Activated T-cell treated with anti-CD3 and anti-CD28 coated beads for 1 hour (primary cell): Measurements from ENCODE around the gene SUFU.
"Not testable (repeated sequence)": the region's sequence is repeated elsewhere in the genome, so short reads cannot be mapped to it uniquely, and the experiment has no call there.

Experiments used
- DNase-seq: peaks from one replicate; pipeline ENCODE4 v3.0.0-alpha.2; 2020; ENCODE audit warnings: low read depth

SUFU gene

DNA sequence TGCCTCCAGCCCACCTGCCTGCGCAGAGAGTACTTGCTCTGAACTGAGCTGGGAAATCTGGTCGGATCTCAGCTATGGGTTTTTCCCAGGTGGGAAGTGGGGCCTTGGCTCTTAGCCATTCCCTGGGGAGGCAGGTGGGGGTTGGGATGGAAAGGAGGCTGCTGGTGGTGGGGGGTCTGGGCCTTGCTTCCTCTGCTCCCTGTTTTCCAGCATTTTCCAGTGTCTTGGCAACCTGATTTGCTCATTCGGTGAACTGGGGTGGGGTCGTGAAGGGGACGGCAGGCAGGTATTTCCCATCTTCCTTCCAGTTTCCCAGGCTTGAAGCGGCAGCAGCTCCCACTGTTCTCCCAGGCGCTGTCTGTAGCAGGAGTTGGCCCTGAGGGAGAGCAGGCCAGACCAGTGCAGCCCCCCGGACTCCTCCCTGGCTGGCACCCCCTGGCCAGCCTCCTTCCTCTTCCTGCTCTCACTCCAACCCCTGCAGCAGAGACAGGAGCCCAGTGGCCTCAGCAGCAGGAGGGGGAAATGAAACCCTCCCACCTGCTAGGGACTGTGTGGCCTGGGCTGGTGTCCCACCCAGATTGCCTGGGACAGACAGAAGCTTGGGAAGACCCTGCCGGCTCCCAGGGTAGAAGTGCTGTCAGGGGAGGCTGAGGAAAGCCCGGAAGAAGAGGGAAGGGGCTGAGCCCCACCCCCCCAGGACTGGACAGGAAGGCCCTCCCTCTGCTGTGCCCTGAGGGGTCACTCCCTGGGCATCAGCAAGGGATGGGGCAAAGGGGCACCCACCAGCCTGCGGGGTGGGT is 147.1 kb downstream of the SUFU start:
- no peak for DNase-seq

GRCh38 chr10:102651455-102652169 is 147.8 kb downstream of the SUFU start:
- no peak for DNase-seq

GRCh38 chr10:102652170-102652916 is 148.6 kb downstream of the SUFU start:
- DNase-seq, result no peak

GRCh38 chr10:102653060-102653459 is 149.3 kb downstream of the SUFU start:
- DNase-seq, result no peak

GRCh38 chr10:102654566-102654965 is 150.8 kb downstream of the SUFU start:
- no peak for DNase-seq

DNA sequence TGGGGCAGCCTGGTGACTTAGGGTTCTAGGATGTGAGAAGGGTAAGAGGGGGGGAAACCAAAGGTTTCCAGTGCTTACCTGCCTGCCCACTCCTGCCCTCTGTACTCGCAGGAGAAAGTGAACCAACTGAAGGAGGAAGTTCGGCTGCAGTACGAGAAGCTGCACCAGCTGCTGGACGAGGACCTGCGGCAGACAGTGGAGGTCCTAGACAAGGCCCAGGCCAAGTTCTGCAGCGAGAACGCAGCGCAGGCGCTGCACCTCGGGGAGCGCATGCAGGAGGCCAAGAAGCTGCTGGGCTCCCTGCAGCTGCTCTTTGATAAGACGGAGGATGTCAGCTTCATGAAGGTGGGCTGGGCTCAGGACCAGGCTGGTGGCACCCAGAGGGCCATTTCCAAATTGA is 151.2 kb downstream of the SUFU start:
- no peak for DNase-seq

DNA sequence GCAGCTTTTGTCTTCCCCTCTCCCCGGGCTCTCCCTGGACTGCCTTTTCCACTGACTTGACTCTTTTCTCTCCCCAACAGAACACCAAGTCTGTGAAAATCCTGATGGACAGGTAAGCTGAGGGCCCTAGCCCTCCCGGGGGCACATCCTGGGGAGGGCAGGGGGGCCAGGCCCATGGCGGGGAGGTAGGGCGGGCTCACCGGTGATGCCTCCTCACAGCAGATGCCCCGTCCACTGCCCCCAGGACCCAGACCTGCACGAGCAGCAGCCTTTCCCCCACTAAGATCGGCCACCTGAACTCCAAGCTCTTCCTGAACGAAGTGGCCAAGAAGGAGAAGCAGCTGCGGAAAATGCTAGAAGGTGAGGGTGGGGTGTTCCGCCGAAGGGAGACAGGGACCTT is 152.3 kb downstream of the SUFU start:
- no peak for DNase-seq

- DNase-seq, result no peak
Observed at GRCh38 chr10:102656791-102657371, 153.1 kb downstream of the SUFU start.

DNA sequence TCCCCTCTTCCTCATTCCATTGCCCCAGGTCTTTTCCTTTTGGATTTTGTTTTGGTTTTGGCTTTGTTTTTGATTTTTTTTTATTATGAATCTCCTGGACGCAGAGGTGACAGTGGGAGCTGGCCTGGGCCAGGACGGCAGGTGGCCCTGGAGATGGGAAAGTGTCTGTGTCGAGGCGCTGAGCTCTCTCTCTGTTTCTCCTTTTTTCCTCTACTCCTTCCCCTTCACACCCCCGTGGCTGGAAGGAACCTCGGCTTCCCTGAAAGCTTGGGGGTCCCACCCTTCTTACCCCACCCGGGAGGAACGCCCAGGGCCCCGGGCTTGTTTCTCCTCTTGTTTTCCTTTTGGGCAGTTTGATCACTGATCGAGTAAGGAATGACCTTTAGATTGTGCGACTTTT is 153.7 kb downstream of the SUFU start:
- DNase-seq, result no peak

DNA sequence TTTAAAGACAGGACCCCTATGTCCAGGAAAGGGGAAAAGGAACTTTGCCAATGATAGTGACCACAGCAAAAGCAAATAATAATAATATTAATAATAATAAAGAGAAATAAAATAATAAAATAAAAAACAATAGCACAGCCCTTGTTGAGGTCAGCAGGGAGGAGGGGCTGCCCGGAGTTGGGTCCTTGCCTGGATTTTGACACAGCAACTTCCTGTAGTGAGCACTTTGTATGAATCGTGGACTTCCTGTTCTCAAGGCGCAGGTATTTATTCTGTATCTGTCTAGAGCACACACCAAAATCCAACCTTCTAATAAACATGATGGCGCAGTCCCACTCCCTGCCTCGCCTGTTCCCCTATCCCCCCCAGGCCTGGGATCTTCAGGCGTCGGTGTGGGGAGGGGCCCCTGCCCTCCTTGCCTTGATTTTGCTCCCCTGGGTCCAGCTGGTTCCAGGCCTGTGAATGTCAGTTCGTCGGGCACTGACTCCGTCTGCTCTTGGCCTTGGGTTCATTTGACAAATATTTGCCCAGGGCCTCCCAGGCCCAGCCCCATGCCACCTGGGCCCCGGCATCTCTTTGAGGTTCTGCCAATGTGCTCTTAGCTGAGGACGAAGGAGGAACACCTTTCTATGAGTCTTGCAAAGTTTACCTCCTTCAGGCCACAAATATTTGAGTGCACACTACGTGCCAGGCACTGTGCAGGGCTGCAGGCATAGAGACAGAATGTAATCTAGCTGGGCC is 154.4 kb downstream of the SUFU start:
- DNase-seq, result no peak

DNA sequence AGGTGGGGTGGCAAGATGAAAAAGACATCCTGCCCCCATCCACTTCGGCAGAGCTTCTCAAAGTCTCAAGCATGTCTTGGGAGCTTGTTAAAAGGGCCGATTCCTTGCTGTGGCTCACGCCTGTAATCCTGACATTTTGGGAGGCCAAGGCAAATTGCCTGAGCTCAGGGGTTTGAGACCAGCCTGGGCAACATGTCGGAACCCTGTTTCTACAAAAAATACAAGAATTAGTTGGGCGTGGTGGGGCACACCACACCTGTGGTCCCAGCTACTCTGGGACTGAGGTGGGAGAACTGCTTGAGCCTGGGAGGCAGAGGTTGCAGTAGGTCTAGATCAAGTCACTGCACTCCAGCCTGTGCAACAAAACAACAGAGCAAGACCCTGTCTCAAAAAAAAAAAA is 155.0 kb downstream of the SUFU start:
- no peak for DNase-seq

DNA sequence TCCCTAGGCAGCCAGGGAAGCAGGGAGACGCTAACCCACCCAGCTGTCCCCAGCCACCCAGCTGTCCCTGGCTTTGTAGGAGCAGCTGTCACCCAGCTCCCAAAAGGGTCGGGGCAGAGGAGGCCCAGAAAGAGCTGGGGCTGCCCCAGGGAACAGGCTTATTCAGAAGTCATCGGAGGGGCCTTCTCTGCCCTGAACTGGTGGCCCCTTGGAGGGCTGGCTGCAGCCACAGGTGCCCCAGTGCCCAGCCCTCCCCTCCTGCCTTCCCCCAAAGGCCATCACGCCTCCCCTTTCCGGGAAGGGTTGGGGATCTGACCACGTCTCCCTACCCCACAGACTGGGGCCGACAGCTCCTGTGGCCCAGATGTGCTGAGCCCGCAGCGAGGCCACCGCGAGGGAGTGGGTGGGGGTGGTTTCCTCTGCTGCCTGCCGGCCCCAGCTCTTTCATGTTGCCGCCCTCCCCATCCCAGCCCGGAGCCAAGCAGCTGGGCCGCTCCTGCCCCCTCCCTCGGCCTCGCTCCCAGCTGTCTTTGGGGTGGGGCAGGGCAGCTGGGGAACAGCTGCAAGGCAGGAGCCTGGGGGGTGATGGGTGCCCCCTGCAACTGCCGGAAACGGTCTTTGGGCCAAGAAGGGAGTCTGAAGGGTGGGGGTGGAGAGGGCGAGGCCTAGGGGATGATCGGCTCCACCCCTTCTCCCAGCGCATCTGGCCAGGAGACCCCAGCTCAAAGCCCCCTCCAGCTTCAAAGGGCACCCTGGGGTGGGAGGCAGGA is 157.3 kb downstream of the SUFU start:
- peak; percentile 30 for DNase-seq

- no peak for DNase-seq
Observed at GRCh38 chr10:102661658-102662028, 157.9 kb downstream of the SUFU start.

- no peak for DNase-seq
Observed at GRCh38 chr10:102665904-102666509, 162.2 kb downstream of the SUFU start.

DNA sequence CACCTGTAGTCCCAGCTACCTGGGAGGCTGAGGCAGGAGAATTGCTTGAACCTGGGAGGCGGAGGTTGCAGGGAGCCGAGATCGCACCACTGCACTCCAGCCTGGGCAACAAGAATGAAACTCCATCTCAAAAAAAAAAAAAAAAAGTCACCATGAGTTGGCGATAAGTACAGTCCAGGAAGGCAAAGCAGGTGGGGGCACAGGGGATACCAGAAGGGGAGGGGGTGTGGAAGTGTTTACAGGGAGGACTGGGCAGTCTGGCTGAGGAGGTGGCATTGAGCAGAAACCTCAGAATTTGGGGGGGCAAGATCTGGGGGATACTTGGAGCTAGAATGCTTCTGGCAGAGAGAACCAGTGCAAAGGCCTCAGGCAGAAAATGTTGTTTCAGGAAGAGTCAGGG is 163.6 kb downstream of the SUFU start:
- DNase-seq, result not testable (repeated sequence)

- DNase-seq, result no peak
Observed at GRCh38 chr10:102668326-102669107, 164.7 kb downstream of the SUFU start.

DNA sequence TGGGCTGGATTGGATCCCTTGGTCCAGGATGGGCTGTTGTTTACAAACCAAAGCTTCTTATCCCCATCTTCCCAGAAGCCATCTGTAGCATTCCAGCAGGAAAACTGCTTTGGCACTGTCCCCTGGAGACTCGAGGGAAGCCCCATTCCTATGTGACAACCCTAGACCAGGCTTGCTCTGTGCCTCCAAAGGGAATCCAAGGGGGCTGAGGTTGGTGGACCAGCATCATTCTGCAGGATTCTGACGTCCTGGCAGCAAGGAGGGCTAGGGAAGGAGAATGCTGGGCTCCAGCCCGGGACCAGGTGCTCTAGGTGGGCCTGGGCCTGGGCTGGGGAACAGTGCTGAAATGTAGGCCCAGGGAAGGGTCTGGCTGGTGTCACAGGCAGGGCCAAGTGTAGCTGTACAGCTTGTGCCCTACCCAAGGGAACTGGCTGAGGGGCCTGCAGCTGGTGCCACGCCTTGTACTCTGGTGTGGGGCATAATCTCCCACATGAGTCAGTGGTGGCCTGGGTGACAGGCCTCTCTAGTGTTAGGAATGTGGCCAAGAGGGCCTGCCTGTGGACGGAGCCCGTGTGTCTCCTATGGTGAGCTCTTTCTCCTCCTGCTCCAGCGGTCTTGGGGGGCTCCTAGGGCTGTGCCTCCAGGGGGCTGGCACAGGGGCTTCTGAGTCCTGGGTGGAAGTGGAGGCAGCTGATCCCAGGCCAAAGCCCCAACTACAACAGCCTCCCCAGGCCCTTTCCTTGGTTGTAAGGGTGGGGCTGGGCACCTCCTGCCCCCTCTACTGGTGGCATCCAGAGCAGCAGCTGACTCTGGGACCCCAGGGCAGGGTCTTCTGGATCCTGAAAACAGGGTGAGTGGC is 165.7 kb downstream of the SUFU start:
- DNase-seq, result no peak

- DNase-seq, result no peak
Observed at GRCh38 chr10:102670065-102670670, 166.4 kb downstream of the SUFU start.
